Measurements from ENCODE around the gene FOXO1. TPM values are rescaled to one million over a fixed set of nuclear protein-coding genes. Genes with fewer than 3 reads are reported as not detected.

Gene FOXO1
- total RNA-seq, 1 donor from 2014 or later, result 10.4 TPM

DNA sequence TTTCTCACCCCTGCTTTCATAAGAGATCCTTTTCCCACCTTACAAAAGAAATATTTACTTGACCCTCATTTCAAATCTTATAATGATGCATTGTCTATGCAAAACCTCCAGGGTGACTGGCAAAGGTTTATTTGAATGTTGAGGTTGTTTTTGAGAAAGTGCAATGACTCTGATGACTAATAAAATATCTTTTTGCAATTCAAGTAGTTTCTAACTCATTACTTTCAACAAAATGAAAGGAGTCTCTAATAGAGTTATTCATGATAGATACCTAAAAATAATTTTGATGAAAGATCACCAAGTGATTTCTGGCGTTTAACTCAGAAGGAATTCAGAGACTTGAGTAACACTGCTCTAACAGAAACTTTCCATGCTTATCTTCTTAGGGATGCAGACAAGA, 144.2 kb downstream of the FOXO1 start:
- H3K4me2 ChIP-seq (ENCODE audit: low read length), result no peak overlapping the region
- TF ChIP-seq CTCF (IDR thresholded peaks at IDR 0.05; ENCODE audit: insufficient read depth, low read depth, low read length) (no peak), EZH2 (IDR thresholded peaks at IDR 0.05; ENCODE audit: insufficient read depth, low read length) (no peak)
- H3K4me3 Mint-ChIP-seq (ENCODE audit: unreplicated experiment), result no peak overlapping the region
- no peaks in the 10 kb centered on the region for H3K4me1 ChIP-seq (ENCODE audit: insufficient read depth, low read length)
- H3K27ac Mint-ChIP-seq (ENCODE audit: unreplicated experiment), result no peak overlapping the region
- no peak overlapping the region for H3K27ac ChIP-seq (ENCODE audit: low read depth, low read length)
- H4K20me1 ChIP-seq (ENCODE audit: insufficient read depth, low read length), result no peaks in the 10 kb centered on the region
- H3K9me3 Mint-ChIP-seq (ENCODE audit: unreplicated experiment), result no peaks in the 10 kb centered on the region
- DNase-seq (ENCODE audit: low read depth), result peak; percentile 20
- no peaks in the 10 kb centered on the region for H3K27me3 Mint-ChIP-seq (ENCODE audit: low read depth, unreplicated experiment)
- no peaks in the 10 kb centered on the region for H3K27me3 ChIP-seq (ENCODE audit: insufficient read depth, low read length)
- FAIRE-seq, result no peak
- no peak overlapping the region for H3K4me3 ChIP-seq (ENCODE audit: insufficient read depth, low read depth, low read length)
- H3K79me2 ChIP-seq (ENCODE audit: insufficient read depth, low read length), result no peaks in the 10 kb centered on the region
- H3K36me3 ChIP-seq (ENCODE audit: insufficient read depth, low read length), result no peaks in the 10 kb centered on the region
- no peak overlapping the region for H3K9ac ChIP-seq (ENCODE audit: low read length)
- no peak overlapping the region for H2AFZ ChIP-seq (ENCODE audit: low read depth, low read length)
- H3K4me1 Mint-ChIP-seq (ENCODE audit: low read depth, unreplicated experiment), result no peaks in the 10 kb centered on the region
- H3K36me3 Mint-ChIP-seq (ENCODE audit: low read depth, unreplicated experiment), result no peaks in the 10 kb centered on the region
- H3K9me3 ChIP-seq (ENCODE audit: insufficient read depth, low read depth, low read length), result no peaks in the 10 kb centered on the region

- Mint-ChIP-seq H3K4me3 (ENCODE audit: unreplicated experiment) (no peak overlapping the region), H3K36me3 (ENCODE audit: low read depth, unreplicated experiment) (no peaks in the 10 kb centered on the region), H3K27ac (ENCODE audit: unreplicated experiment) (no peak overlapping the region), H3K27me3 (ENCODE audit: low read depth, unreplicated experiment) (no peaks in the 10 kb centered on the region), H3K4me1 (ENCODE audit: low read depth, unreplicated experiment) (no peaks in the 10 kb centered on the region), H3K9me3 (ENCODE audit: unreplicated experiment) (no peaks in the 10 kb centered on the region)
- no peak overlapping the region for H3K9ac ChIP-seq (ENCODE audit: low read length)
- no peaks in the 10 kb centered on the region for H3K36me3 ChIP-seq (ENCODE audit: insufficient read depth, low read length)
- DNase-seq (ENCODE audit: low read depth) (no peak), FAIRE-seq (no peak)
- no peak overlapping the region for H3K27ac ChIP-seq (ENCODE audit: low read depth, low read length)
- H4K20me1 ChIP-seq (ENCODE audit: insufficient read depth, low read length), result no peaks in the 10 kb centered on the region
- no peak overlapping the region for H3K4me3 ChIP-seq (ENCODE audit: insufficient read depth, low read depth, low read length)
- H3K9me3 ChIP-seq (ENCODE audit: insufficient read depth, low read depth, low read length), result no peaks in the 10 kb centered on the region
- H2AFZ ChIP-seq (ENCODE audit: low read depth, low read length), result no peak overlapping the region
- no peak for TF ChIP-seq CTCF (IDR thresholded peaks at IDR 0.05; ENCODE audit: insufficient read depth, low read depth, low read length)
- TF ChIP-seq EZH2 (IDR thresholded peaks at IDR 0.05; ENCODE audit: insufficient read depth, low read length), result no peak
- H3K4me2 ChIP-seq (ENCODE audit: low read length), result no peak overlapping the region
- H3K79me2 ChIP-seq (ENCODE audit: insufficient read depth, low read length), result no peaks in the 10 kb centered on the region
- peaks cover 3% of the 10 kb centered on the region for H3K27me3 ChIP-seq (ENCODE audit: insufficient read depth, low read length)
- no peaks in the 10 kb centered on the region for H3K4me1 ChIP-seq (ENCODE audit: insufficient read depth, low read length)
Observed at GRCh38 chr13:40520916-40521315, 145.5 kb downstream of the FOXO1 start.

DNA sequence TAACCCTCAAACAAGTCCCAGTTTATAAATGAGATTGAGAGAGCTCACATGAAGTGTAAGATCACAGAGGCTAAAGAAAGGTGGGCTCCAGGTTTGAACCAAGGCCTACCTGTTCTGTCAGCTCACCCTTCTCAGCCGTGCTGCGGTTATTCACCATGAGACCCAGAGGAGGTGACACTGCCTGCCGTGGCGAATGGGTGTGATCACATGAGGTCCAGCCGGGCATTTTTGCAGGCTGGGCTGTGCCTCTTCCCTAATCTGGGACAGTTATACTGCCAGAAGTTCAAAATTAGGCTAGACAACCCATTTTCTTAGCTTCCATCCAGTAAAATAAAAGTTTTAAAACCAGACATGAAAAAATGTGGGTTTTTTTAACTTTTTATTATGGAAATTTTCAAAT, 146.8 kb downstream of the FOXO1 start:
- H3K79me2 ChIP-seq (ENCODE audit: insufficient read depth, low read length), result no peaks in the 10 kb centered on the region
- no peak overlapping the region for H3K4me3 ChIP-seq (ENCODE audit: insufficient read depth, low read depth, low read length)
- no peaks in the 10 kb centered on the region for H3K9me3 ChIP-seq (ENCODE audit: insufficient read depth, low read depth, low read length)
- H4K20me1 ChIP-seq (ENCODE audit: insufficient read depth, low read length), result no peaks in the 10 kb centered on the region
- H3K36me3 Mint-ChIP-seq (ENCODE audit: low read depth, unreplicated experiment), result no peaks in the 10 kb centered on the region
- no peak overlapping the region for H3K4me2 ChIP-seq (ENCODE audit: low read length)
- H3K9ac ChIP-seq (ENCODE audit: low read length), result no peak overlapping the region
- no peaks in the 10 kb centered on the region for H3K4me1 Mint-ChIP-seq (ENCODE audit: low read depth, unreplicated experiment)
- peaks cover 3% of the 10 kb centered on the region for H3K27me3 ChIP-seq (ENCODE audit: insufficient read depth, low read length)
- DNase-seq (ENCODE audit: low read depth) (no peak), FAIRE-seq (no peak)
- no peaks in the 10 kb centered on the region for H3K4me1 ChIP-seq (ENCODE audit: insufficient read depth, low read length)
- H3K27ac ChIP-seq (ENCODE audit: low read depth, low read length), result no peak overlapping the region
- H3K27ac Mint-ChIP-seq (ENCODE audit: unreplicated experiment), result no peak overlapping the region
- no peaks in the 10 kb centered on the region for H3K36me3 ChIP-seq (ENCODE audit: insufficient read depth, low read length)
- H3K9me3 Mint-ChIP-seq (ENCODE audit: unreplicated experiment), result no peaks in the 10 kb centered on the region
- no peaks in the 10 kb centered on the region for H3K27me3 Mint-ChIP-seq (ENCODE audit: low read depth, unreplicated experiment)
- no peak overlapping the region for H3K4me3 Mint-ChIP-seq (ENCODE audit: unreplicated experiment)
- TF ChIP-seq CTCF (IDR thresholded peaks at IDR 0.05; ENCODE audit: insufficient read depth, low read depth, low read length) (no peak), EZH2 (IDR thresholded peaks at IDR 0.05; ENCODE audit: insufficient read depth, low read length) (no peak)
- no peak overlapping the region for H2AFZ ChIP-seq (ENCODE audit: low read depth, low read length)

Measured in astrocyte (in vitro differentiated cells and primary cell).